ENCODE measurements around the gene SHKBP1. TPM values are rescaled to one million over a fixed set of nuclear protein-coding genes. Genes with fewer than 3 reads are reported as not detected.

SHKBP1 gene
- total and polyA plus RNA-seq, 2 of the 8 experiments (the other 6 are each of a cell fraction or from before 2014, with no cell fraction given): 74.6 to 98.8 TPM

- no peaks in the 10 kb centered on the region; the same call in 1 of the 2 replicates for H3K23me2 ChIP-seq (ENCODE audit: low read depth, low read length)
- H3K27ac ChIP-seq (ENCODE audit: low read depth, low read length): no peak overlapping the region
- no peaks in the 10 kb centered on the region for H3K4me1 ChIP-seq (replicated peaks in 1 of 4; ENCODE audit: control insufficient read depth in 3 of 4, insufficient read depth in 4 of 4, low read length in 3 of 4)
- 88% methylated on average over 7 of the region's 9 CpGs; no CpG with 5 or more reads in 1 of the 2 experiments for WGBS, 2 experiments (ENCODE audit: extremely low coverage in 1 of 2, insufficient coverage in 1 of 2, insufficient read length in 1 of 2, insufficient replicate concordance in 2 of 2, low coverage in 1 of 2, low lambda C conversion rate in 2 of 2, missing lambda C conversion rate in 1 of 2)
- DNase-seq (ENCODE audit: low read depth in 1 of 2, low spot score in 2 of 2): no peak
- H2BK12ac ChIP-seq (ENCODE audit: low read depth, low read length): no peak overlapping the region
- no peak overlapping the region for H2AFZ ChIP-seq (ENCODE audit: low read length)
- no peak overlapping the region for H2BK5ac ChIP-seq (ENCODE audit: low read depth, low read length)
- H3K36me3 ChIP-seq (ENCODE audit: control insufficient read depth in 2 of 4, insufficient read depth in 4 of 4, low read length in 3 of 4): peaks cover 2 to 17% (median 10%) of the 10 kb centered on the region in 4 experiments; a peak in 6 of 8 replicates
- H3K56ac ChIP-seq (replicated peaks; ENCODE audit: insufficient read length, low read depth, low read length): no peak overlapping the region
- H4K91ac ChIP-seq (replicated peaks; ENCODE audit: insufficient read length, low read length): no peak overlapping the region
- no peak overlapping the region for H2BK15ac ChIP-seq (ENCODE audit: low read length)
- no peak overlapping the region for H3K4me2 ChIP-seq (ENCODE audit: insufficient read depth in 1 of 2, low read depth in 2 of 2, low read length in 2 of 2)
- H3K9me3 ChIP-seq (ENCODE audit: insufficient read depth in 2 of 2, low read depth in 1 of 2, low read length in 1 of 2): no peaks in the 10 kb centered on the region
- H3K79me1 ChIP-seq (ENCODE audit: low read depth, low read length): no peaks in the 10 kb centered on the region
- no peak overlapping the region for H3K4ac ChIP-seq (replicated peaks; ENCODE audit: insufficient read length, low read depth, low read length)
- no peak overlapping the region for H3K18ac ChIP-seq (ENCODE audit: extremely low read depth, low read length)
- no peaks in the 10 kb centered on the region for H3K27me3 ChIP-seq (replicated peaks in 1 of 4; ENCODE audit: control insufficient read depth in 3 of 4, extremely low read depth in 1 of 4, insufficient read depth in 3 of 4, low read length in 3 of 4)
- H3K23ac ChIP-seq (ENCODE audit: insufficient read length): no peak overlapping the region
- no peak overlapping the region for H4K8ac ChIP-seq (ENCODE audit: extremely low read depth, insufficient read depth, low read length)
- H2BK20ac ChIP-seq (ENCODE audit: low read length): no peak overlapping the region
- H3K14ac ChIP-seq (ENCODE audit: insufficient read length): no peak overlapping the region
- H2AK5ac ChIP-seq (ENCODE audit: low read depth, low read length): no peak overlapping the region
- H3K79me2 ChIP-seq (ENCODE audit: control insufficient read depth in 1 of 2, insufficient read depth in 2 of 2, low read length in 2 of 2): no peaks in the 10 kb centered on the region
- H4K20me1 ChIP-seq (replicated peaks in 1 of 2; ENCODE audit: control insufficient read depth in 1 of 2, insufficient read depth in 2 of 2, low read length in 2 of 2): peaks cover 0 to 7% of the 10 kb centered on the region in 2 experiments
- ChIA-PET POLR2A (ENCODE audit: partially characterized antibody) (interaction anchor here (0.5 to 1.2 kb wide), 5 partner anchors 9 to 31 kb away, joined by 3 to 4 read pairs (median 3); no protein-coding TSS in a partner anchor), CTCF (ENCODE audit: partially characterized antibody) (interaction anchor here (1.0 to 1.5 kb wide), 3 partner anchors 10 to 67 kb away, joined by 3 read pairs; no protein-coding TSS in a partner anchor)
- no peak overlapping the region for H3K4me3 ChIP-seq (ENCODE audit: extremely low read depth in 1 of 4, insufficient read depth in 2 of 4, low read depth in 3 of 4, low read length in 4 of 4)
- no peak overlapping the region for H2BK120ac ChIP-seq (replicated peaks; ENCODE audit: low read depth, low read length)
- H3K9ac ChIP-seq (replicated peaks in 1 of 4; ENCODE audit: extremely low read depth in 1 of 4, low read depth in 3 of 4, low read length in 3 of 4): no peak overlapping the region
- no peak overlapping the region for H4K5ac ChIP-seq (ENCODE audit: insufficient read length, low read depth, low read length)
- no peak for FAIRE-seq
- no peak for TF ChIP-seq USF2 (IDR thresholded peaks at IDR 0.05; ENCODE audit: low read length)
- no peak for TF ChIP-seq KDM1A (IDR thresholded peaks at IDR 0.05; ENCODE audit: borderline replicate concordance, low read length)
- no peak for TF ChIP-seq EP300 (IDR thresholded peaks at IDR 0.05; ENCODE audit: borderline replicate concordance in 1 of 2, low read depth in 2 of 2, low read length in 2 of 2)
- TF ChIP-seq EZH2 (IDR thresholded peaks at IDR 0.05; ENCODE audit: low read depth, low read length, severe bottlenecking): no peak
- no peak for TF ChIP-seq BRCA1 (IDR thresholded peaks at IDR 0.05; ENCODE audit: low read depth, low read length)
- no peak for TF ChIP-seq TAF1 (IDR thresholded peaks at IDR 0.05; ENCODE audit: low read depth, low read length)
- no peak for TF ChIP-seq EGR1 (IDR thresholded peaks at IDR 0.05; ENCODE audit: borderline replicate concordance, low read depth, low read length)
- TF ChIP-seq POU5F1 (IDR thresholded peaks at IDR 0.05; ENCODE audit: low read depth, low read length): no peak
- no peak for TF ChIP-seq SP2 (IDR thresholded peaks at IDR 0.05; ENCODE audit: low read length)
- no peak for TF ChIP-seq SAP30 (IDR thresholded peaks at IDR 0.05; ENCODE audit: insufficient read depth, insufficient replicate concordance, low read length)
- no peak for TF ChIP-seq ZNF274 (IDR thresholded peaks at IDR 0.05; ENCODE audit: borderline replicate concordance, extremely low read depth, low read length)
Observed at GRCh38 chr19:40588926-40589569, 12.4 kb downstream of the SHKBP1 start.
